Fibroblast of skin of abdomen (primary cell): ENCODE data around the gene PTF1A.

Experiments used
- DNase-seq: peaks from one replicate; pipeline ENCODE4 v3.0.0-alpha.2; 2013

PTF1A gene

GRCh38 chr10:23187155-23187554 is 5.0 kb upstream of the PTF1A start:
- DNase-seq = no peak

- no peak for DNase-seq
Measured at GRCh38 chr10:23189024-23189423, 3.1 kb upstream of the PTF1A start.

GRCh38 chr10:23190872-23191763 is 994 bp upstream of the PTF1A start:
- no peak for DNase-seq

- DNase-seq = no peak
Measured at GRCh38 chr10:23192712-23193434, 761 bp downstream of the PTF1A start.

GRCh38 chr10:23193435-23194074 is 1.4 kb downstream of the PTF1A start:
- no peak for DNase-seq

GRCh38 chr10:23194471-23194965 is 2.4 kb downstream of the PTF1A start:
- no peak for DNase-seq

- no peak for DNase-seq
Measured at GRCh38 chr10:23194966-23195845, 3.1 kb downstream of the PTF1A start.

- DNase-seq = no peak
Measured at GRCh38 chr10:23195846-23196600, 3.9 kb downstream of the PTF1A start.

GRCh38 chr10:23196915-23197314 is 4.8 kb downstream of the PTF1A start:
- no peak for DNase-seq

GRCh38 chr10:23197416-23197861 is 5.3 kb downstream of the PTF1A start:
- DNase-seq = no peak

GRCh38 chr10:23198610-23198939 is 6.5 kb downstream of the PTF1A start:
- no peak for DNase-seq

- no peak for DNase-seq
Measured at GRCh38 chr10:23198940-23199767, 7.0 kb downstream of the PTF1A start.

- DNase-seq = no peak
Measured at GRCh38 chr10:23199768-23200511, 7.8 kb downstream of the PTF1A start.

GRCh38 chr10:23200586-23200985 is 8.5 kb downstream of the PTF1A start:
- no peak for DNase-seq

- no peak for DNase-seq
Measured at GRCh38 chr10:23200997-23201652, 9.0 kb downstream of the PTF1A start.

- DNase-seq = no peak
Measured at GRCh38 chr10:23201837-23202236, 9.7 kb downstream of the PTF1A start.

GRCh38 chr10:23202779-23203178 is 10.7 kb downstream of the PTF1A start:
- no peak for DNase-seq

- DNase-seq = no peak
Measured at GRCh38 chr10:23203369-23204325, 11.5 kb downstream of the PTF1A start.
